ENCODE measurements around the gene ECE2. TPM values are rescaled to one million over a fixed set of nuclear protein-coding genes. Genes with fewer than 3 reads are reported as not detected.

Gene ECE2
- total RNA-seq (2013; cell fraction: nucleolus; rRNA removed) = not detected in 2 replicates
- total RNA-seq (2014; rRNA removed) (not detected in 2 replicates), total RNA-seq (2014; rRNA removed; fragmentation: Illumina TruSeq; extraction: Trizol) (not detected in 2 replicates), total RNA-seq (2021) (not detected in 2 replicates), polyA plus RNA-seq (2011; rRNA removed) (not detected in 2 replicates), polyA plus RNA-seq (2014; fragmentation: Illumina TruSeq; extraction: Trizol) (not detected in 2 replicates), polyA plus RNA-seq (2014; fragmentation: Nextera tagmentation; extraction: Ambion mirVana) (not detected), polyA plus RNA-seq (2014; rRNA removed) (not detected in 2 replicates), polyA plus RNA-seq (2016; fragmentation: Nextera tagmentation; extraction: Ambion mirVana) (not detected), polyA minus RNA-seq (2011; rRNA and poly(A)+ RNA removed) (not detected in 2 replicates), Bru-seq, nascent RNA (not detected), BruChase-seq, experiment 1, labeled RNA remaining after a 6-hour chase (not detected), BruChase-seq, experiment 2, labeled RNA remaining after a 2-hour chase (not detected)
- polyA plus RNA-seq (2011; ENCODE audit: low read depth) = not detected
- polyA plus RNA-seq (2011; cell fraction: cytosol; rRNA removed) = not detected in 2 replicates
- not detected in 2 replicates for polyA plus RNA-seq (2011; cell fraction: nucleus; rRNA removed)
- polyA plus RNA-seq (2012) = not detected in 2 replicates
- not detected in 2 replicates for polyA minus RNA-seq (2011; cell fraction: cytosol; rRNA and poly(A)+ RNA removed)
- not detected in 2 replicates for polyA minus RNA-seq (2011; cell fraction: nucleus; rRNA and poly(A)+ RNA removed)
- long read RNA-seq, experiment 1 = 0 reads
- long read RNA-seq, experiment 2 = 0 reads

DNA sequence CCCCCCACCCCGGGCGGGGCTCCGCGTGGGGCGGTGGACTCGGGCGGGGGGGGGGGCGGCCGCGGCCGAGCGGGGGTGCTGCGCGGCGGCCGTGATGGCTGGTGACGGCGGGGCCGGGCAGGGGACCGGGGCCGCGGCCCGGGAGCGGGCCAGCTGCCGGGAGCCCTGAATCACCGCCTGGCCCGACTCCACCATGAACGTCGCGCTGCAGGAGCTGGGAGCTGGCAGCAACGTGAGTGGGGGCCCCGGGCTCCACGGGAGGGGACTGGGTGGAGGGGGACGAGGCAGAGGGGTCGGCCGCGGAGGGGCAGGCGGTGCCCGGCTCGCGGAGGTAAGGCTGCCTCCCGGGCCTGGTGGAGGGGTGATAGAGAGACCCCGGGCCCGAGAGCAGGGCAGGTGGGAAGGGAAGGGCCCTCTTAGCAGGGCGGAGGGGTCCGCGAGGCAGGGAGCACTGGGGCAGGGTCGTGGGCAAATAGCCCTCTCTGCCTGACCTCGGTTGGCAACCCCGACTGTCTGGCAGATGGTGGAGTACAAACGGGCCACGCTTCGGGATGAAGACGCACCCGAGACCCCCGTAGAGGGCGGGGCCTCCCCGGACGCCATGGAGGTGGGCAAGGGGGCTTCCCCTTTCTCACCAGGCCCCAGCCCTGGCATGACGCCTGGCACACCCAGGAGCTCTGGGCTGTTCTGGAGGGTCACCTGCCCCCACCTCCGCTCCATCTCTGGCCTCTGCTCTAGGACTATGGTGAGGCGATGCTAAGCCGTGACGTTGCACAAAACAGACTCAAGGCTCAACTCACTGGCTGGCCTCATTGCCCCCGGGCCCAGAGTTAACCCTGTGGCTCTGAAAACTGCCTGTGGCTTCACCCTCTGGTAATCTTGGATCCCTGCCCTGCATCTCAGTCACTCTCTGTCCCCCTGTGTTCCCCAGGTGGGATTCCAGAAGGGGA lies at the start of gene ECE2:
Gene ECE2, plus strand, starts transcription at position 62 of the 950 bp plus-strand sequence. Its CDS starts 132 bp downstream, at position 194.
- H4K20me1 ChIP-seq (ENCODE audit: control insufficient read depth, insufficient read depth) = no peaks in the 10 kb centered on the region
- ChIA-PET POLR2A (no interaction called here), CTCF (no interaction called here), SMC1A (ENCODE audit: uncharacterized antibody, unreplicated experiment) (no interaction called here), RAD21 (ENCODE audit: unreplicated experiment) (no interaction called here)
- H3K9ac ChIP-seq (ENCODE audit: control insufficient read depth, insufficient read depth, low read length) = no peak within 1 kb of the TSS
- 33% methylated on average over 36 of the region's 65 CpGs for WGBS (ENCODE audit: insufficient coverage, insufficient replicate concordance, low lambda C conversion rate, missing lambda C conversion rate)
- H3K9me3 ChIP-seq (replicated peaks; ENCODE audit: control insufficient read depth, insufficient read depth, low read length) = no peaks in the 10 kb centered on the region
- H3K4me3 ChIP-seq = no peak within 1 kb of the TSS
- peaks cover 8 to 9% of the 10 kb centered on the region in 2 experiments; a peak in 3 of 4 replicates for H3K27me3 ChIP-seq (replicated peaks in 1 of 2; ENCODE audit: control insufficient read depth in 2 of 2, insufficient read depth in 2 of 2, low read length in 1 of 2)
- TF ChIP-seq WRNIP1 (IDR thresholded peaks at IDR 0.05; ENCODE audit: borderline replicate concordance, low read depth, low read length) = no peak
- TF ChIP-seq POLR2AphosphoS5 (IDR thresholded peaks at IDR 0.05; ENCODE audit: low read length) = no peak
- no peak for TF ChIP-seq POLR2AphosphoS2 (IDR thresholded peaks at IDR 0.05; ENCODE audit: low read depth, low read length)
- no peak for TF ChIP-seq BMI1 (IDR thresholded peaks at IDR 0.05; ENCODE audit: borderline replicate concordance)
- no peak for TF ChIP-seq SMC3 (IDR thresholded peaks at IDR 0.05; ENCODE audit: borderline replicate concordance, low read length)
- no peak for TF ChIP-seq KLF5 (IDR thresholded peaks at IDR 0.05; ENCODE audit: partially characterized antibody)
- no peak for TF ChIP-seq ASH2L (IDR thresholded peaks at IDR 0.05; ENCODE audit: borderline replicate concordance, low read depth)
- no peak for TF ChIP-seq SUPT20H (IDR thresholded peaks at IDR 0.05; ENCODE audit: borderline replicate concordance, control insufficient read depth, low read depth, low read length)
- TF ChIP-seq GATAD2B (conservative IDR thresholded peaks at IDR 0.05; ENCODE audit: low read depth) = no peak
- TF ChIP-seq ZNF207 (IDR thresholded peaks at IDR 0.05; ENCODE audit: borderline replicate concordance) = no peak
- no peak for TF ChIP-seq SP1 (IDR thresholded peaks at IDR 0.05; ENCODE audit: low read depth, low read length)
- TF ChIP-seq SMAD5 (IDR thresholded peaks at IDR 0.05; ENCODE audit: low read depth) = no peak
- no peak for TF ChIP-seq SMAD1 (IDR thresholded peaks at IDR 0.05; ENCODE audit: low read depth, partially characterized antibody)
- TF ChIP-seq CBFB (IDR thresholded peaks at IDR 0.05; ENCODE audit: low read depth) = no peak
- TF ChIP-seq, protein P1, sequence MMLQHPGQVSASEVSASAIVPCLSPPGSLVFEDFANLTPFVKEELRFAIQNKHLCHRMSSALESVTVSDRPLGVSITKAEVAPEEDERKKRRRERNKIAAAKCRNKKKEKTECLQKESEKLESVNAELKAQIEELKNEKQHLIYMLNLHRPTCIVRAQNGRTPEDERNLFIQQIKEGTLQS (IDR thresholded peaks at IDR 0.05; ENCODE audit: borderline replicate concordance, extremely low read depth, low read depth, low read length) = no peak
- TF ChIP-seq, protein P2, sequence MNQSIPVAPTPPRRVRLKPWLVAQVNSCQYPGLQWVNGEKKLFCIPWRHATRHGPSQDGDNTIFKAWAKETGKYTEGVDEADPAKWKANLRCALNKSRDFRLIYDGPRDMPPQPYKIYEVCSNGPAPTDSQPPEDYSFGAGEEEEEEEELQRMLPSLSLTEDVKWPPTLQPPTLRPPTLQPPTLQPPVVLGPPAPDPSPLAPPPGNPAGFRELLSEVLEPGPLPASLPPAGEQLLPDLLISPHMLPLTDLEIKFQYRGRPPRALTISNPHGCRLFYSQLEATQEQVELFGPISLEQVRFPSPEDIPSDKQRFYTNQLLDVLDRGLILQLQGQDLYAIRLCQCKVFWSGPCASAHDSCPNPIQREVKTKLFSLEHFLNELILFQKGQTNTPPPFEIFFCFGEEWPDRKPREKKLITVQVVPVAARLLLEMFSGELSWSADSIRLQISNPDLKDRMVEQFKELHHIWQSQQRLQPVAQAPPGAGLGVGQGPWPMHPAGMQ (IDR thresholded peaks at IDR 0.05; ENCODE audit: borderline replicate concordance) = no peak
- TF ChIP-seq RAD51 (IDR thresholded peaks at IDR 0.05) = no peak
- H3K4me2 ChIP-seq (ENCODE audit: control insufficient read depth, insufficient read depth) = no peak within 1 kb of the TSS
- no peaks in the 10 kb centered on the region for H3K4me1 ChIP-seq (ENCODE audit: control insufficient read depth, insufficient read depth, low read length)
- no peaks in the 10 kb centered on the region for H3K79me2 ChIP-seq (ENCODE audit: control insufficient read depth, insufficient read depth, low read length)
- in situ Hi-C loops (cut with MboI) = no loop called here
- FAIRE-seq = no peak
- intact Hi-C loops (cut with micrococcal nuclease; ENCODE audit: unreplicated experiment) = no loop called here
- H3K36me3 ChIP-seq (ENCODE audit: control insufficient read depth in 2 of 2, insufficient read depth in 2 of 2, low read length in 1 of 2) = no peaks in the 10 kb centered on the region
- no peak for ATAC-seq
- H2AFZ ChIP-seq (ENCODE audit: control insufficient read depth, low read depth, low read length) = no peak within 1 kb of the TSS
- BruUV-seq (replicated peaks) = no TSS peak
- H3K27ac ChIP-seq (ENCODE audit: control insufficient read depth, insufficient read depth) = no peak within 1 kb of the TSS
- DNase-seq (ENCODE audit: low read depth, low spot score) = no peak
